K562 (cell line): Measurements from ENCODE around the gene CCDC136. TPM values are rescaled to one million over a fixed set of nuclear protein-coding genes. Genes with fewer than 3 reads are reported as not detected.

Experiments
- DDX20 ChIP-seq: fragments of 450-650 bp; IDR thresholded peaks from 2 replicates; pipeline ENCODE4 v1.6.1; 2016; ENCODE audit warnings: missing genetic modification characterization, low read depth, mild to moderate bottlenecking, missing compliant biosample characterization, moderate library complexity
- FOXO4 ChIP-seq: fragments of 450-650 bp; formaldehyde crosslinking; IDR thresholded peaks from 2 replicates; pipeline ENCODE4 v1.4.0; 2020; ENCODE audit warnings: mild to moderate bottlenecking, moderate library complexity
- GATAD2A ChIP-seq: fragments of 450-650 bp; IDR thresholded peaks from 2 replicates; pipeline ENCODE4 v1.6.1; 2017
- MAFG ChIP-seq: fragments of 450-650 bp; conservative IDR thresholded peaks from 2 replicates; pipeline ENCODE4 v1.6.1; 2016; ENCODE audit warnings: missing genetic modification characterization, missing compliant biosample characterization
- MAZ ChIP-seq, 2 experiments: fragments of 450-650 bp in 1 of 2; sonication (generic) in 1 of 2; formaldehyde crosslinking; IDR thresholded peaks in 1 of 2; conservative IDR thresholded peaks in 1 of 2; 2 replicates each; pipeline versions ENCODE4 v1.4.0 to v1.5.0; 2020; ENCODE audit warnings: mild to moderate bottlenecking in 1 of 2, missing genetic modification reagents in 1 of 2
- NR4A1 ChIP-seq, 2 experiments: fragments of 250-450 bp in 1 of 2; fragments of 450-650 bp in 1 of 2; sonication (Bioruptor Pico) in 1 of 2; IDR thresholded peaks; 2 replicates each; pipeline versions ENCODE4 v1.4.0 to v1.6.1; 2016 to 2020; ENCODE audit warnings: mild to moderate bottlenecking in 2 of 2, missing compliant biosample characterization in 1 of 2, missing genetic modification characterization in 1 of 2, moderate library complexity in 1 of 2
- RFX1 ChIP-seq: fragments of 450-650 bp; IDR thresholded peaks from 2 replicates; pipeline ENCODE4 v1.6.1; 2016; ENCODE audit warnings: mild to moderate bottlenecking, moderate library complexity
- TCFL5 ChIP-seq: fragments of 250-450 bp; sonication (Bioruptor Pico); conservative IDR thresholded peaks from 2 replicates; pipeline ENCODE4 v1.6.1; 2021; ENCODE audit warnings: mild to moderate bottlenecking, moderate library complexity, matching md5 sums
- TSHZ1 ChIP-seq: fragments of 250-450 bp; sonication (Bioruptor Pico); IDR thresholded peaks from 2 replicates; pipeline ENCODE4 v1.4.0; 2020; ENCODE audit warnings: mild to moderate bottlenecking, moderate library complexity
- YBX1 ChIP-seq: fragments of 450-650 bp; IDR thresholded peaks from 2 replicates; pipeline ENCODE4 v1.7.1; 2016; ENCODE audit warnings: mild to moderate bottlenecking
- ZEB2 ChIP-seq: fragments of 450-650 bp; IDR thresholded peaks from 2 replicates; pipeline ENCODE4 v1.6.1; 2016
- ZNF3 ChIP-seq: fragments of 250-450 bp; sonication (Bioruptor Pico); IDR thresholded peaks from 2 replicates; pipeline ENCODE4 v1.5.0; 2021; ENCODE audit warnings: mild to moderate bottlenecking, moderate library complexity
- polyA plus RNA-seq, 8 experiments: library from polyadenylated mRNA; depleted of rRNA in 4 of 8; stranded (reverse) in 5 of 8; unstranded in 3 of 8; fragments of >200 nt; fragmentation: Nextera tagmentation in 2 of 8; fragmentation: Illumina TruSeq in 1 of 8; extraction: Ambion mirVana in 2 of 8; extraction: Trizol in 1 of 8; gene quantifications; 2 replicates each; pipeline versions ENCODE4 v1.2.1 to v1.2.3, GENCODE V29; 2011 to 2014; ENCODE audit warnings: inconsistent platforms in 1 of 8, missing spikeins in 1 of 8
- total RNA-seq, 7 experiments: library from RNA; depleted of rRNA in 6 of 7; stranded (reverse); fragments of >200 nt in 6 of 7; fragmentation: Illumina TruSeq in 2 of 7; extraction: Trizol in 2 of 7; gene quantifications; 2 replicates each; pipeline versions ENCODE4 v1.2.1 to v1.2.3, GENCODE V29; 2011 to 2021; ENCODE audit warnings: low replicate concordance in 1 of 7
- TF ChIP-seq, protein P1 (sequence below): fragments of 450-650 bp; IDR thresholded peaks from 2 replicates; pipeline ENCODE4 v1.6.1; 2017; ENCODE audit warnings: antibody characterized with exemption, mild to moderate bottlenecking
- TF ChIP-seq, protein P2 (sequence below): sonication (generic); formaldehyde crosslinking; IDR thresholded peaks from 2 replicates; pipeline ENCODE4 v1.8.0; 2022; ENCODE audit warnings: missing genetic modification reagents, mild to moderate bottlenecking, borderline replicate concordance

The CCDC136 gene
- total and polyA plus RNA-seq, 9 of the 15 experiments (the other 6 are each of a cell fraction or from before 2014, with no cell fraction given): 2.4 to 40.8 (median 26.5) TPM

GRCh38 chr7:128831178-128831993 lies 39.6 kb downstream of the CCDC136 start (continued):
- TF ChIP-seq, protein P1, sequence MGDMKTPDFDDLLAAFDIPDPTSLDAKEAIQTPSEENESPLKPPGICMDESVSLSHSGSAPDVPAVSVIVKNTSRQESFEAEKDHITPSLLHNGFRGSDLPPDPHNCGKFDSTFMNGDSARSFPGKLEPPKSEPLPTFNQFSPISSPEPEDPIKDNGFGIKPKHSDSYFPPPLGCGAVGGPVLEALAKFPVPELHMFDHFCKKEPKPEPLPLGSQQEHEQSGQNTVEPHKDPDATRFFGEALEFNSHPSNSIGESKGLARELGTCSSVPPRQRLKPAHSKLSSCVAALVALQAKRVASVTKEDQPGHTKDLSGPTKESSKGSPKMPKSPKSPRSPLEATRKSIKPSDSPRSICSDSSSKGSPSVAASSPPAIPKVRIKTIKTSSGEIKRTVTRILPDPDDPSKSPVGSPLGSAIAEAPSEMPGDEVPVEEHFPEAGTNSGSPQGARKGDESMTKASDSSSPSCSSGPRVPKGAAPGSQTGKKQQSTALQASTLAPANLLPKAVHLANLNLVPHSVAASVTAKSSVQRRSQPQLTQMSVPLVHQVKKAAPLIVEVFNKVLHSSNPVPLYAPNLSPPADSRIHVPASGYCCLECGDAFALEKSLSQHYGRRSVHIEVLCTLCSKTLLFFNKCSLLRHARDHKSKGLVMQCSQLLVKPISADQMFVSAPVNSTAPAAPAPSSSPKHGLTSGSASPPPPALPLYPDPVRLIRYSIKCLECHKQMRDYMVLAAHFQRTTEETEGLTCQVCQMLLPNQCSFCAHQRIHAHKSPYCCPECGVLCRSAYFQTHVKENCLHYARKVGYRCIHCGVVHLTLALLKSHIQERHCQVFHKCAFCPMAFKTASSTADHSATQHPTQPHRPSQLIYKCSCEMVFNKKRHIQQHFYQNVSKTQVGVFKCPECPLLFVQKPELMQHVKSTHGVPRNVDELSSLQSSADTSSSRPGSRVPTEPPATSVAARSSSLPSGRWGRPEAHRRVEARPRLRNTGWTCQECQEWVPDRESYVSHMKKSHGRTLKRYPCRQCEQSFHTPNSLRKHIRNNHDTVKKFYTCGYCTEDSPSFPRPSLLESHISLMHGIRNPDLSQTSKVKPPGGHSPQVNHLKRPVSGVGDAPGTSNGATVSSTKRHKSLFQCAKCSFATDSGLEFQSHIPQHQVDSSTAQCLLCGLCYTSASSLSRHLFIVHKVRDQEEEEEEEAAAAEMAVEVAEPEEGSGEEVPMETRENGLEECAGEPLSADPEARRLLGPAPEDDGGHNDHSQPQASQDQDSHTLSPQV: peak; percentile 85; the same call in 1 of the 2 replicates
- TF ChIP-seq TSHZ1 (0 out of 2 replicates have a peak, but pooled peaks have one; percentile 53), GATAD2A (peak; percentile 28; the same call in 1 of the 2 replicates), YBX1 (no peak), MAFG (tag) (no peak), TCFL5 (no peak), ZNF3 (no peak), FOXO4 (CRISPR knock-in tag) (peak; percentile 80; the same call in 1 of the 2 replicates), ZEB2 (peak; percentile 56; the same call in 1 of the 2 replicates), NR4A1 (CRISPR knock-in tag; IDR thresholded peaks at IDR 0.05) (no peak), NR4A1 (tag; IDR thresholded peaks at IDR 0.05) (no peak; the same call in 1 of the 2 replicates), DDX20 (tag) (no peak), MAZ (CRISPR knock-in tag; conservative IDR thresholded peaks at IDR 0.05 in 1 of 2, IDR thresholded peaks at IDR 0.05 in 1 of 2) (peak; percentile 73 to 93), RFX1 (no peak)
- TF ChIP-seq, protein P2, sequence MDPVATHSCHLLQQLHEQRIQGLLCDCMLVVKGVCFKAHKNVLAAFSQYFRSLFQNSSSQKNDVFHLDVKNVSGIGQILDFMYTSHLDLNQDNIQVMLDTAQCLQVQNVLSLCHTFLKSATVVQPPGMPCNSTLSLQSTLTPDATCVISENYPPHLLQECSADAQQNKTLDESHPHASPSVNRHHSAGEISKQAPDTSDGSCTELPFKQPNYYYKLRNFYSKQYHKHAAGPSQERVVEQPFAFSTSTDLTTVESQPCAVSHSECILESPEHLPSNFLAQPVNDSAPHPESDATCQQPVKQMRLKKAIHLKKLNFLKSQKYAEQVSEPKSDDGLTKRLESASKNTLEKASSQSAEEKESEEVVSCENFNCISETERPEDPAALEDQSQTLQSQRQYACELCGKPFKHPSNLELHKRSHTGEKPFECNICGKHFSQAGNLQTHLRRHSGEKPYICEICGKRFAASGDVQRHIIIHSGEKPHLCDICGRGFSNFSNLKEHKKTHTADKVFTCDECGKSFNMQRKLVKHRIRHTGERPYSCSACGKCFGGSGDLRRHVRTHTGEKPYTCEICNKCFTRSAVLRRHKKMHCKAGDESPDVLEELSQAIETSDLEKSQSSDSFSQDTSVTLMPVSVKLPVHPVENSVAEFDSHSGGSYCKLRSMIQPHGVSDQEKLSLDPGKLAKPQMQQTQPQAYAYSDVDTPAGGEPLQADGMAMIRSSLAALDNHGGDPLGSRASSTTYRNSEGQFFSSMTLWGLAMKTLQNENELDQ (CRISPR knock-in tag): no peak
